ENCODE measurements around the gene EPB41L1. TPM values are rescaled to one million over a fixed set of nuclear protein-coding genes. Genes with fewer than 3 reads are reported as not detected.

EPB41L1 gene
- total RNA-seq, 1 donor: 18.1 TPM

- H3K4me3 ChIP-seq (ENCODE audit: low read depth, low read length): no peak overlapping the region
- peak; percentile 37 for DNase-seq (ENCODE audit: low read depth)
- peak; percentile 62 for TF ChIP-seq CTCF (IDR thresholded peaks at IDR 0.05; ENCODE audit: insufficient read depth, low read length)
These were observed 60.2 kb downstream of the EPB41L1 start for GRCh38 chr20:36214684-36215256.

- TF ChIP-seq CTCF (IDR thresholded peaks at IDR 0.05; ENCODE audit: insufficient read depth, low read length): no peak
- no peak for DNase-seq (ENCODE audit: low read depth)
These were observed 61.2 kb downstream of the EPB41L1 start for GRCh38 chr20:36215778-36216177.

GRCh38 chr20:36216314-36217025 lies 61.9 kb downstream of the EPB41L1 start:
- DNase-seq (ENCODE audit: low read depth): no peak
- no peak overlapping the region for H3K4me3 ChIP-seq (ENCODE audit: low read depth, low read length)
- TF ChIP-seq CTCF (IDR thresholded peaks at IDR 0.05; ENCODE audit: insufficient read depth, low read length): no peak

More at GRCh38 chr20:36215778-36216177, 61.2 kb downstream of the EPB41L1 start:
- no peak overlapping the region for H3K4me3 ChIP-seq (ENCODE audit: low read depth, low read length)

- H3K4me3 ChIP-seq (ENCODE audit: low read depth, low read length): no peak overlapping the region
- DNase-seq (ENCODE audit: low read depth): no peak
- TF ChIP-seq CTCF (IDR thresholded peaks at IDR 0.05; ENCODE audit: insufficient read depth, low read length): no peak
These were observed 62.7 kb downstream of the EPB41L1 start for GRCh38 chr20:36217226-36217625.

- no peak for TF ChIP-seq CTCF (IDR thresholded peaks at IDR 0.05; ENCODE audit: insufficient read depth, low read length)
- H3K4me3 ChIP-seq (ENCODE audit: low read depth, low read length): no peak overlapping the region
- no peak for DNase-seq (ENCODE audit: low read depth)
These were observed 64.0 kb downstream of the EPB41L1 start for GRCh38 chr20:36218380-36219064.

DNA sequence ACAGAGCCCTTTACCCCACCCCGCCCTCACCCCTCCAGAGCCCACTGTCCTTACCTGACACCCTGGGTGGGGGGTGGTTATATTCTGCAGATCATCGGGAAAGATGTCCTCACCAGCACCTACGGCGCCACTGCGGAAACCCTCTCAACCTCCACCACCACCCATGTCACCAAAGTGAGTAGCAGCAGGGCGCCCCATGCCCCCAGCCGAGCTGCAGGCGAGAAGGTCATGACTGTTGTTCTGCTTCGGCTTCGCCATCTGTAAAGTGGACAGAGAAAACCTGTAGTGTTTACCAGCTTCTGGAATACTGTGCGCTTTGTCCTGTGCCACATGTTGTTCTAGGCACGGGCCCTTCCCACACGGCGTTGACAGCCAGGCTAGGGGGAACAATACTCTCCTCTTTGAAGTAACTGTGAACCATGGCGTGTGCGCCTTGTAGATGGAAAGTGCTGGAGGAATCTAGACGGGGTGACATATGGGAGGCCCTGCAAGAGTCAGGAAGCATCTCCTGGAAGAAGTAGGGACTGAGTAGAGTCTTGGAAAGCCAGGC lies 65.2 kb downstream of the EPB41L1 start:
- DNase-seq (ENCODE audit: low read depth): no peak
- H3K4me3 ChIP-seq (ENCODE audit: low read depth, low read length): no peak overlapping the region
- TF ChIP-seq CTCF (IDR thresholded peaks at IDR 0.05; ENCODE audit: insufficient read depth, low read length): no peak
